ENCODE data around the gene BMI1. TPM values are rescaled to one million over a fixed set of nuclear protein-coding genes. Genes with fewer than 3 reads are reported as not detected.
"Not testable (repeated sequence)": the region's sequence is repeated elsewhere in the genome, so short reads cannot be mapped to it uniquely, and the experiment has no call there.

The BMI1 gene
- total RNA-seq, 8 experiments from 2014 or later, result 37.3 to 72.5 (median 49.3) TPM

DNA sequence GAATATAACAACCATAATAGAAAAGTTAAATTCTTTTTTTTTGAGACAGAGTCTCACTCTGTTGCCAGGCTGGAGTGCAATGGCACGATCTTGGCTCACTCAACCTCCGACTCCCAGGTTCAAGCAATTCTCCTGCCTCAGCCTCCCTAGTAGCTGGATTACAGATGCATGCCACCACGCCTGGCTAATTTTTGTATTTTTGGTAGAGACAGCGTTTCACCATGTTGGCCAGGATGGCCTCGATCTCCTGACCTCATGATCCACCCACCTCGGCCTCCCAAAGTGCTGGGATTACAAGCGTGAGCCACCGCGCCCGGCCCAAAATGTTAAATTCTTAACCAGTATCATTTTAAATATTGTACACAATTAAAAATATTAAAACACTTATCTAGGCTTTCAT lies 10.9 kb upstream of the BMI1 start:
- in situ Hi-C loops (cut with MboI; ENCODE audit: low pct_unique_long_range_greater_than_20kb in 2 of 9, low sequenced_read_pairs in 9 of 9, unreplicated experiment in 9 of 9), result loop anchor here in 4 of 9 experiments (25.0 kb wide), 3 partner anchors 298 to 798 kb away; partner anchors contain the start of gene DNAJC1 (in 2 of the 4)
- ATAC-seq (replicated peaks in 6 of 8); H3K4me1 ChIP-seq (replicated peaks in 1 of 2); H3K4me3 ChIP-seq; H3K27ac ChIP-seq: not testable (repeated sequence)
- 79 to 100% (median 94%) methylated on average over 1 to 10 of the region's 10 CpGs for WGBS, 10 experiments

DNA sequence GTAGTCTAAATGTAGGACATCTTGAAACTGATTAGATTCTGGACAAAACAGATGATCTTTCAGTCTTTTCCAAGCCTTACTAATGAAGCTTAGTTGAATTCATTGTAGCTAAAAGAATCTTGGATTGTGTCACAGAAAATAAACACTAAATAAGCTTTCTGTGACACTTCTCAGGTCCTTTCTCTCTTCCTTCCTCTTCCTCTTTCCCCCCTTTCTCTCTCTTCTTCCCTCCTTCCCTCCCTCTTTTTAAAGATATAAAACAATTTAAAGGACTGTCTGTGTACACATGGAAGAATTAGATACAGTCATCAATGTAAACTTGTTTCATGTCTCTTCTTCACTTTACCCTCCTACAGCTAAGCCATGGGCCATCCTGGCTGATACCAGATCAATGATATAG lies 10.0 kb upstream of the BMI1 start:
- Histone ChIP-seq H3K4me1 (replicated peaks in 1 of 2) (peaks cover 3 to 6% of the 10 kb centered on the region in 2 donors), H3K4me3 (no peak overlapping the region), H3K27ac (no peak overlapping the region)
- in situ Hi-C loops (cut with MboI; ENCODE audit: low pct_unique_long_range_greater_than_20kb in 2 of 9, low sequenced_read_pairs in 9 of 9, unreplicated experiment in 9 of 9), result loop anchor here in 4 of 9 experiments (25.0 kb wide), 3 partner anchors 299 to 799 kb away; partner anchors contain the start of gene DNAJC1 (in 2 of the 4)
- no peak for ATAC-seq (replicated peaks in 6 of 8)

DNA sequence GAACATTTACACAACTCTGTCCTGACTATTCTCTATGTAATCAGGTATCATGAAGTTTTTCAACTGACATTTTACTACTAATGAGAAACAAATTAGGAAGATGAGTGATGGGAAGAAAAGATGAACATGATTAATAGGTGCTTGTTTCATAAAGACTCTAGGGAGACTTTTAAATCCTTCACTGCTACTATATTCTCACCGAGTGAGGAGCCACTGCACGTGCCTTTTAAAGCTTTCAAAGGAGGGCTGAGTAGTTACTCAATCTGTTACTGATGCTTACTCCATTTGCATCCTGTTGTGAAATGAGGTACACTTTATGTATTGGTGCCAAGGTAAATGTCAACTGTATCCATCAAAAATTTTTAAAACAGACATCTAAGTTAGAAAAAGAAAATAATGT lies 6.0 kb upstream of the BMI1 start:
- in situ Hi-C loops (cut with MboI; ENCODE audit: low pct_unique_long_range_greater_than_20kb in 2 of 9, low sequenced_read_pairs in 9 of 9, unreplicated experiment in 9 of 9), result loop anchor here in 4 of 9 experiments (25.0 kb wide), 3 partner anchors 303 to 803 kb away; partner anchors contain the start of gene DNAJC1 (in 2 of the 4)
- peaks cover 5 to 14% of the 10 kb centered on the region in 2 donors for H3K4me1 ChIP-seq (replicated peaks in 1 of 2)
- no peak for ATAC-seq (replicated peaks in 6 of 8)
- peak overlapping the region in 4 of 5 donors; percentile 84 to 93 (median 88) for H3K4me3 ChIP-seq
- H3K27ac ChIP-seq, result no peak overlapping the region
- 0 to 83% (median 49%) methylated on average over 1 to 2 of the region's 2 CpGs; no CpG with 5 or more reads in 4 of the 10 experiments for WGBS, 10 experiments

DNA sequence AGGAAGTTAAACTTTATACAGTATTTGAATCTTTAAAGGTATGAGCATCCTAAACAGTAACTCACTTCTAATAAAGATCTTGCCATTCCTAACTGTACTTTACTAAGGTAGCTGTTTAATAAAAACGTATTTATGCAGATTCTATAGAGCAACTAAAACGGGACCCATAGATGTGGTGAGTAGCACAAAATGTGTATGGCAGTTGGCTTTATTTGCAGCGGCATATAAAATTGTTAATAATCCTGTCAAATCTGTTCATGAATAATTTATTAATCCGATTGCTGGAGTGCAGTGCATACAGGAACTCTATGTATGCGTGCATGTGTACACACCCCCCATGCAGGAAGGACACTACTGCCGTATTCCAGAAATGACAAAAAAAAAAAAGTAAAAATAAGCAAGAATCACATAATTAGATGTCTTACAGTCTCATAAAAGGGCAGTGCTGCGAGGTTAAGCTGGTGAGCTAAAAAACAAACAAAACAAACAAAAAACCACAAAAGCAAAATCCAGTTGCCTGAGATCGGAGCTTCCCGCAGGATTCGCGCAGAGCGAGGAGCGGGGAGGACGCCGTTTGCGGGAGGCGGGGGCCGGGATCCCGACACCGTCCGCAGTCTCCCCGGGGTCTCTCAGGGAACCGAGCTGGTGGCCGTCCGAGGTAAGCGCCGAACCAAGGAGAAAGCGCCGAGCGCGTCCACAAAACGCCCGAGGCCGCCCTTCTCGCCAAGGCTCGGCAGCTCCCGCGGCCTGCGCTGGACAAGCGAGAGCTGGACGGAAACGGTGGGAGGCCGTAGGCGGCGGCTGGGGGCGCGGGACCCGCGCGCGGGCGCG lies 5.2 kb upstream of the BMI1 start:
- WGBS, 10 experiments, result 0 to 10% (median 2%) methylated on average over 4 to 23 of the region's 53 CpGs

DNA sequence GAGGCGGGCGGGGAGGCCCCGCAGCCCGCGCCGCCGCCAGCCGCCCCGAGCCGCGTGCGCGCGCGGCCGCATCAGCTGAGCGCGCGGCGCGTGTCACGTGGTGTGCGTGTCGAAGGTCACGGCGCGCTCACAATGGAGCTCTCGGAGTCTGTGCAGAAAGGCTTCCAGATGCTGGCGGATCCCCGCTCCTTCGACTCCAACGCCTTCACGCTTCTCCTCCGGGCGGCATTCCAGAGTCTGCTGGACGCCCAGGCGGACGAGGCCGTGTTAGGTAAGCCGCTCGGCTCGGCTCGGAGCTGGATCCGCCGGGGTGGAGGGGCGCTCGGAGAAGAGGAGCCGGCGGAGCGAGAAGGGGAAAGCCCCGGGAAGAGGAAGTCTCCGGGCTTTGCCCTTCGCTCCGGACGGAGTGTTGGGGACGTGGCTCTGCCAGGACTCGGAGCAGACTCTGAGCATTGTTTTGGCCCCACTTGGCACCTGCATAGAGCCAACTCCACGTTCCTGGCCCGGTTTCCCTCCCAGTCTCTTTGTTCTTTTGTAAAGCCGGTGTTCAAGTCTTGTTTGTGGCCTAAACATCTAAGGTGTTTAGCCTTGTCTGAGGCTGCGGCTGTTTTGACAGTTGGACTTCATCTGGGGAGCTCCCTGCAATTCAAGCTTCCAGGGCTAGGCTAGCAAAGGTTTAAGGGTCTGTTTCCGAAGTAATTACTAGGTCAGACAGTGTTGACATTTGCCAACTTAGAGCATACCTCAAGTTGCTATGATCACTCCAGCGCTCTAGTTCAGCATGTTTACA lies 4.4 kb upstream of the BMI1 start, which contains the start of gene COMMD3:
Gene COMMD3, plus strand, starts transcription at position 103 of the 790 bp plus-strand sequence. Its CDS starts 30 bp downstream, at position 133.
- peak; percentile 62 to 75 (median 70) for ATAC-seq (replicated peaks in 6 of 8)
- WGBS, 10 experiments, result 0 to 13% (median 0%) methylated on average over 3 to 18 of the region's 63 CpGs; no CpG with 5 or more reads in 2 of the 10 experiments
- peak within 1 kb of the TSS; percentile 87 to 90 for H3K27ac ChIP-seq
- in situ Hi-C loops (cut with MboI; ENCODE audit: low pct_unique_long_range_greater_than_20kb in 2 of 9, low sequenced_read_pairs in 9 of 9, unreplicated experiment in 9 of 9), result loop anchor here in 4 of 9 experiments (25.0 kb wide), 3 partner anchors 304 to 804 kb away; partner anchors contain the start of gene DNAJC1 (in 2 of the 4)
- peaks cover 7 to 17% of the 10 kb centered on the region in 2 donors for H3K4me1 ChIP-seq (replicated peaks in 1 of 2)
- peak within 1 kb of the TSS; percentile 84 to 93 (median 89) for H3K4me3 ChIP-seq

More for the DNA sequence above, 5.2 kb upstream of the BMI1 start:
- peak in 7 of 8 experiments; percentile 8 to 58 (median 53) for ATAC-seq (replicated peaks in 6 of 8)
- H3K27ac ChIP-seq, result peak overlapping the region; percentile 87 to 90
- H3K4me1 ChIP-seq (replicated peaks in 1 of 2), result peaks cover 7 to 17% of the 10 kb centered on the region in 2 donors
- in situ Hi-C loops (cut with MboI; ENCODE audit: low pct_unique_long_range_greater_than_20kb in 2 of 9, low sequenced_read_pairs in 9 of 9, unreplicated experiment in 9 of 9), result loop anchor here in 4 of 9 experiments (25.0 kb wide), 3 partner anchors 303 to 803 kb away; partner anchors contain the start of gene DNAJC1 (in 2 of the 4)
- H3K4me3 ChIP-seq, result peak overlapping the region; percentile 84 to 93 (median 89)

DNA sequence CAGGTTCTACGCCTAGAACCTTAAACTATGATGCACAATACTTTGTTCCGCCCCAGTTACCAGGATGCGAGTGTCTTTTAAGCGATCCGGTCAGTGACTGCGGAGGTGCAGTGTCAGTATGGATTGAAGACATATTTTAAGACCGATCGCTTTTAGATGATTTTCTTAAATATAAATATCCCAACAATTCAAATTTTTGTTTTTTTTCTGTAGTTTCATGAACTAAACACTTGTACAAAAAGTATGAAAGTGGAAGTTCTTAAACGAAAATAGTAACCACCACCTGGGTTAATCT lies 3.9 kb upstream of the BMI1 start:
- ATAC-seq (replicated peaks in 6 of 8), result no peak
- Histone ChIP-seq H3K4me3 (peak overlapping the region; percentile 84 to 93 (median 89)), H3K4me1 (replicated peaks in 1 of 2) (peaks cover 7 to 17% of the 10 kb centered on the region in 2 donors), H3K27ac (peak overlapping the region; percentile 87 to 90)
- WGBS, 10 experiments, result 0 to 48% (median 0%) methylated on average over 3 to 9 of the region's 9 CpGs
- in situ Hi-C loops (cut with MboI; ENCODE audit: low pct_unique_long_range_greater_than_20kb in 2 of 9, low sequenced_read_pairs in 9 of 9, unreplicated experiment in 9 of 9), result loop anchor here in 4 of 9 experiments (25.0 kb wide), 3 partner anchors 305 to 805 kb away; partner anchors contain the start of gene DNAJC1 (in 2 of the 4)

DNA sequence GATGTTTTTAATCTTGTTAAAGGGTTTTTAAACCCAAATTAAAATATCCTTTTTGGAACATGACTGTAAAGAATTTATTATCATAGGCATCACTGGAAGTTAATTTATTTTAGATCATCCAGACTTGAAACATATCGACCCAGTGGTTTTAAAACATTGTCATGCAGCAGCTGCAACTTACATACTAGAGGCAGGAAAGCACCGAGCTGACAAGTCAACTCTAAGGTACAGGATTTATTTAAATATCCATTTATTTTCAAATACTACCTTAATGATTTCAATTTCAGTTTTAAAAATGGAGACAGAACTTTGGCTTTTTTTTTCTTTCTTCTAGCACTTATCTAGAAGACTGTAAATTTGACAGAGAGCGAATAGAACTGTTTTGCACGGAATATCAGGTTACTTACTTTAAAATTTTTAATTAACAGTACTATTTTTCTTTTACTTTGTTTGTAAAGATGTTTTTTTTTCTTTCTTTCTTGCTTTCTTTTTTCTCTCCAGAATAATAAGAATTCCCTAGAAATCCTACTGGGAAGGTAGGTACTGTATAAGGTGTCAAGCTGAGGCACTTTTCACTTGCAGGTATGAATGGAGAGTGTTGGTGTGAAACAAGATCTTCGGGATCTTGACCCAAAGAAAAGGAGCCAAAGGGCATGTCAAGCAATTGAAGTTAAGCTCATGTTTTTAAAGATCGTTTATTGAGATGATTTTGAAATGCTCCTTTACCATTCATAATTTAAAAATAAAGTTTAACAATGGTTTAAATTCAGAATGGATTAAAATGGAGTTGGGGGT lies 2.9 kb upstream of the BMI1 start:
- no peak for ATAC-seq (replicated peaks in 6 of 8)
- WGBS, 10 experiments, result 36 to 91% (median 60%) methylated on average over 4 to 6 of the region's 6 CpGs
- in situ Hi-C loops (cut with MboI; ENCODE audit: low pct_unique_long_range_greater_than_20kb in 2 of 9, low sequenced_read_pairs in 9 of 9, unreplicated experiment in 9 of 9), result loop anchor here in 4 of 9 experiments (25.0 kb wide), 3 partner anchors 306 to 806 kb away; partner anchors contain the start of gene DNAJC1 (in 2 of the 4)
- no peak overlapping the region for H3K27ac ChIP-seq
- peaks cover 11 to 21% of the 10 kb centered on the region in 2 donors for H3K4me1 ChIP-seq (replicated peaks in 1 of 2)
- peak overlapping the region in 4 of 5 donors; percentile 84 to 93 (median 88) for H3K4me3 ChIP-seq

DNA sequence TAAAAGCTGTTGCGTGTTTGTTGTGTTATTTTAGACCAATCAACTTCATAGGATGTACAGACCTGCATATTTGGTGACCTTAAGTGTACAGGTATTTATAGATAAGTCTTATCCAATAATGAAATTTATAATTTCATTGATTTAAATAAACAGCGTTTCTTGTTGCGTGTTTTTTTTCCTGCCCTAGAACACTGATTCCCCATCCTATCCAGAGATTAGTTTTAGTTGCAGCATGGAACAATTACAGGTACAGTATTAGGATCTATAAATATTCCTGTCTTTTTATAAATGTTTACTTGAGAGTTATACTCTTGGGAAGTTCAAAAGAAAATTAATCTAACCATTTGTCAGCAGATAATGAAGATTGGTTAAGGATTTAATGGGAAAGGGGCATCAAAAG lies 2.1 kb upstream of the BMI1 start:
- WGBS, 10 experiments, result 71 to 100% (median 85%) methylated on average over 1 to 3 of the region's 3 CpGs
- in situ Hi-C loops (cut with MboI; ENCODE audit: low pct_unique_long_range_greater_than_20kb in 2 of 9, low sequenced_read_pairs in 9 of 9, unreplicated experiment in 9 of 9), result loop anchor here in 4 of 9 experiments (25.0 kb wide), 3 partner anchors 306 to 806 kb away; partner anchors contain the start of gene DNAJC1 (in 2 of the 4)
- ATAC-seq (replicated peaks in 6 of 8), result no peak
- Histone ChIP-seq H3K4me1 (replicated peaks in 1 of 2) (peaks cover 20 to 29% of the 10 kb centered on the region in 2 donors), H3K4me3 (no peak overlapping the region), H3K27ac (no peak overlapping the region)

DNA sequence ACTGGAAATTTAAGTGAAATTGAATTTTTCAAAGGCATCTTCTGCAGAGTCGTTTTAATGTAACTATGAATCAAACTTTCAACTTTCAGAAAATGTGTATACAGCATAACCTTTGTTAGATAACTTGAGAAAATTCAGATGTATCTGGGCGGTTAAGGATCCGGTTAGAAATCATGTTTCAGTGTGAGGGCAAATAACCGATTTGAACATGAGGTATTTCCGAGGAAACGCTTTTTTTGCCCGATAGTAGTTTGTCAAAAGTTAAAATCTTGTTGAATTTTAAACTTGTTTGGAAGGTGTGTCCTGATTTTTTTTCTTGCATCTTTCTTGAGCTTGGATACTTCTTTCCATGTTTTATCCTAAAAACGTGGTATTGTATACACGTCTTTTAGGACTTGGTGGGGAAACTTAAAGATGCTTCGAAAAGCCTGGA lies 1.3 kb upstream of the BMI1 start:
- ATAC-seq (replicated peaks in 6 of 8), result no peak
- in situ Hi-C loops (cut with MboI; ENCODE audit: low pct_unique_long_range_greater_than_20kb in 2 of 9, low sequenced_read_pairs in 9 of 9, unreplicated experiment in 9 of 9), result loop anchor here in 4 of 9 experiments (25.0 kb wide), 3 partner anchors 307 to 807 kb away; partner anchors contain the start of gene DNAJC1 (in 2 of the 4)
- no peak overlapping the region for H3K27ac ChIP-seq
- WGBS, 10 experiments, result 0 to 90% (median 45%) methylated on average over 1 to 10 of the region's 10 CpGs
- peak overlapping the region; percentile 94 to 100 (median 99) for H3K4me3 ChIP-seq
- H3K4me1 ChIP-seq (replicated peaks in 1 of 2), result peaks cover 27 to 37% of the 10 kb centered on the region in 2 donors

DNA sequence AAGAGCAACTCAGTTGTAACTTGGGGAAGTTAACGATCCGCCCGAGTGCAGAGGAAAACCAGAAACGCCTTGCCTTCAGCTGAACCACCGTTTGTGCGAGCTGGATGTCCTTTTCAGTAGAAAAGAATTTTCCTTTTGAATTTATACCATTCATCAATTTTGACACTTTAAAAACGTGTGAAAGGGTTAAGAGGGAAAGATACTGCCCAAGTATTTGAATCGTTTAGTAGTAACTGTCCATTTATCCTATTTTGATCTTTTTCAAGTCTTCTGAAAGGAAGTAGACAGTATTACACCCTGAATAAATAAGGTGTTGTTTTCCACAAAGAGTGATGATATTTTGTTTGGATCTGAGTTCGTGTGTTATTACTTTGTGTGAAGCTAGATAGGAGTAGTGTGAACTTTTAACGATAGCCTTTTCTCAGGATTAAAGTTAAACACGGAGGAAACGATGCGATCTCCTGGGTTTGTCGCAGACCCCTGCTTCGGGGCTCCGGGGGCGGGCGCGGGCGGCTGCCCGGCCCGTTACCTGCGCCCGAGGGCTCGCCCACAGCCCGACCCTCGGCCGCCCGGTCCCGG lies 830 bp upstream of the BMI1 start:
- peaks cover 30 to 37% of the 10 kb centered on the region in 2 donors for H3K4me1 ChIP-seq (replicated peaks in 1 of 2)
- no peak for ATAC-seq (replicated peaks in 6 of 8)
- H3K4me3 ChIP-seq, result peak overlapping the region; percentile 94 to 100 (median 99)
- in situ Hi-C loops (cut with MboI; ENCODE audit: low pct_unique_long_range_greater_than_20kb in 2 of 9, low sequenced_read_pairs in 9 of 9, unreplicated experiment in 9 of 9), result loop anchor here in 4 of 9 experiments (25.0 kb wide), 3 partner anchors 308 to 808 kb away; partner anchors contain the start of gene DNAJC1 (in 2 of the 4)
- WGBS, 10 experiments, result 0 to 44% (median 12%) methylated on average over 1 to 14 of the region's 30 CpGs; no CpG with 5 or more reads in 1 of the 10 experiments
- H3K27ac ChIP-seq, result peak overlapping the region; percentile 93 to 95

DNA sequence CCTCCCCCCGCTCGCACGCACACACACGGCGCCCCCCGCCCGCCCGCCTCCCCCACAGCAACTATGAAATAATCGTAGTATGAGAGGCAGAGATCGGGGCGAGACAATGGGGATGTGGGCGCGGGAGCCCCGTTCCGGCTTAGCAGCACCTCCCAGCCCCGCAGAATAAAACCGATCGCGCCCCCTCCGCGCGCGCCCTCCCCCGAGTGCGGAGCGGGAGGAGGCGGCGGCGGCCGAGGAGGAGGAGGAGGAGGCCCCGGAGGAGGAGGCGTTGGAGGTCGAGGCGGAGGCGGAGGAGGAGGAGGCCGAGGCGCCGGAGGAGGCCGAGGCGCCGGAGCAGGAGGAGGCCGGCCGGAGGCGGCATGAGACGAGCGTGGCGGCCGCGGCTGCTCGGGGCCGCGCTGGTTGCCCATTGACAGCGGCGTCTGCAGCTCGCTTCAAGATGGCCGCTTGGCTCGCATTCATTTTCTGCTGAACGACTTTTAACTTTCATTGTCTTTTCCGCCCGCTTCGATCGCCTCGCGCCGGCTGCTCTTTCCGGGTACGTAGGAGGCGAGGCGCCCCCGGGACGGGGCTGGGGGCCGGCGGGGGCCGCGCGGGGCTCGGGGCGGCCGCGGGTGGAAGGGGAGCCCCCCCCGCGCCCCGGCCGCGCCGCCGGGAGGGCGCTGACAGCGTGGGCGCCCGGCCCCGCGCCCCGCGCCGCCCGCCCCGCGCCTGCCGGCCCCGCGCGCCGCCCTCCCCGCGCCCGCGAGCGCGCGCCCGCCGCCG lies 441 bp downstream of the BMI1 start:
- in situ Hi-C loops (cut with MboI; ENCODE audit: low pct_unique_long_range_greater_than_20kb in 2 of 9, low sequenced_read_pairs in 9 of 9, unreplicated experiment in 9 of 9), result loop anchor here in 4 of 9 experiments (25.0 kb wide), 3 partner anchors 309 to 809 kb away; partner anchors contain the start of gene DNAJC1 (in 2 of the 4)
- peak; percentile 25 to 48 (median 40) for ATAC-seq (replicated peaks in 6 of 8)
- Histone ChIP-seq H3K4me3 (peak overlapping the region; percentile 94 to 100 (median 99)), H3K4me1 (replicated peaks in 1 of 2) (peaks cover 30 to 41% of the 10 kb centered on the region in 2 donors), H3K27ac (peak overlapping the region; percentile 93 to 95)
- no CpG with 5 or more reads among the region's 114 CpGs for WGBS, 10 experiments
